GM10266 (cell line): ENCODE data around the gene PIK3CB.

ENCODE experiments used
- DNase-seq: peaks from one replicate; pipeline ENCODE4 v3.0.0; 2012; ENCODE audit errors: extremely low spot score
- CTCF ChIP-seq: IDR thresholded peaks from 2 replicates; pipeline ENCODE4 v1.5.1; 2012; ENCODE audit warnings: mild to moderate bottlenecking, low read depth; ENCODE audit not compliant: control insufficient read depth, insufficient read depth; ENCODE audit errors: missing control alignments

The PIK3CB gene

GRCh38 chr3:138717348-138717747 is 117.4 kb downstream of the PIK3CB start:
- DNase-seq, result no peak
- no peak for TF ChIP-seq CTCF

- TF ChIP-seq CTCF, result no peak
- DNase-seq, result no peak
Observed at GRCh38 chr3:138712086-138712485, 122.6 kb downstream of the PIK3CB start.

- no peak for TF ChIP-seq CTCF
- no peak for DNase-seq
Observed at GRCh38 chr3:138705675-138706074, 129.1 kb downstream of the PIK3CB start.

- no peak for TF ChIP-seq CTCF
- DNase-seq, result no peak
Observed at GRCh38 chr3:138696666-138697370, 137.9 kb downstream of the PIK3CB start.

GRCh38 chr3:138694287-138695007 is 140.3 kb downstream of the PIK3CB start:
- TF ChIP-seq CTCF, result no peak
- DNase-seq, result no peak

- TF ChIP-seq CTCF, result no peak
- DNase-seq, result no peak
Observed at GRCh38 chr3:138692152-138692551, 142.6 kb downstream of the PIK3CB start.

- no peak for DNase-seq
- no peak for TF ChIP-seq CTCF
Observed at GRCh38 chr3:138691351-138691750, 143.4 kb downstream of the PIK3CB start.
